AG04450 (cell line): Measurements from ENCODE around the gene CRTC2. TPM values are rescaled to one million over a fixed set of nuclear protein-coding genes. Genes with fewer than 3 reads are reported as not detected.
"Not testable (repeated sequence)": the region's sequence is repeated elsewhere in the genome, so short reads cannot be mapped to it uniquely, and the experiment has no call there.

Experiments
- CTCF ChIA-PET: fragments of 300-600, 350-600 bp; formaldehyde crosslinking; extraction: SDS; loops from one replicate; lab custom pipeline; 2022; ENCODE audit warnings: antibody characterized with exemption, inconsistent platforms; lab: Charles Lee
- POLR2A ChIA-PET: fragments of 350-600 bp; formaldehyde crosslinking; extraction: SDS; loops from one replicate; lab custom pipeline; 2021; ENCODE audit warnings: antibody characterized with exemption, inconsistent platforms; lab: Yijun Ruan, JAX
- DNase-seq: peaks from one replicate; pipeline ENCODE4 v3.0.0-alpha.2; 2011; ENCODE audit warnings: low read depth, low spot score
- H3K27ac ChIP-seq: one replicate; pipeline ENCODE4 v1.5.1; 2012; ENCODE audit warnings: low read depth, low read length, control low read depth
- H3K27me3 ChIP-seq: one replicate; pipeline ENCODE4 v1.6.0; 2012; ENCODE audit warnings: low read length; ENCODE audit not compliant: control insufficient read depth, insufficient read depth
- H3K4me3 ChIP-seq: 2 replicates; pipeline ENCODE4 v1.5.1; 2011; ENCODE audit warnings: mild to moderate bottlenecking, low read depth, low read length, control low read depth
- H3K9me3 ChIP-seq: 2 replicates; pipeline ENCODE4 v1.5.1; 2012; ENCODE audit warnings: low read length; ENCODE audit not compliant: control insufficient read depth, insufficient read depth
- CTCF ChIP-seq: IDR thresholded peaks from 2 replicates; pipeline ENCODE4 v1.5.1; 2011; ENCODE audit warnings: low read depth, low read length, control low read depth, inconsistent platforms
- polyA plus RNA-seq: library from polyadenylated mRNA; depleted of rRNA; stranded (reverse); fragments of >200 nt; gene quantifications from 2 replicates; pipeline ENCODE4 v1.2.3, GENCODE V29; 2011

CRTC2 gene
- polyA plus RNA-seq, 1 experiment = 12.7 TPM

GRCh38 chr1:153916297-153916696 is 42.1 kb downstream of the CRTC2 start:
- no peak for TF ChIP-seq CTCF
- CTCF ChIA-PET = interaction anchor here (0.7 to 1.4 kb wide), 2 partner anchors 71 to 95 kb away, joined by 3 to 4 read pairs; no protein-coding TSS in a partner anchor
- H3K27ac ChIP-seq = no peak overlapping the region
- POLR2A ChIA-PET = interaction anchor here (0.5 to 0.7 kb wide), 4 partner anchors 13 to 89 kb away, joined by 3 to 5 read pairs (median 4); no protein-coding TSS in a partner anchor
- H3K9me3 ChIP-seq = no peaks in the 10 kb centered on the region
- DNase-seq = no peak
- H3K4me3 ChIP-seq = no peak overlapping the region
- H3K27me3 ChIP-seq = no peaks in the 10 kb centered on the region

- CTCF ChIA-PET = no interaction called here
- no peak for TF ChIP-seq CTCF
- no peak for DNase-seq
- POLR2A ChIA-PET = no interaction called here
- H3K27me3 ChIP-seq = no peaks in the 10 kb centered on the region
- no peaks in the 10 kb centered on the region for H3K9me3 ChIP-seq
- no peak overlapping the region for H3K4me3 ChIP-seq
- H3K27ac ChIP-seq = no peak overlapping the region
Measured at GRCh38 chr1:153912349-153912748, 46.1 kb downstream of the CRTC2 start.

GRCh38 chr1:153910560-153910959 is 47.9 kb downstream of the CRTC2 start:
- POLR2A ChIA-PET, H3K27ac ChIP-seq, H3K4me3 ChIP-seq, DNase-seq, H3K9me3 ChIP-seq, H3K27me3 ChIP-seq: not testable (repeated sequence)
- CTCF ChIA-PET = interaction anchor here (1.2 kb wide), 1 partner anchor 12 kb away, joined by 3 read pairs; no protein-coding TSS in a partner anchor

GRCh38 chr1:153908071-153908470 is 50.3 kb downstream of the CRTC2 start:
- H3K9me3 ChIP-seq = no peaks in the 10 kb centered on the region
- no peaks in the 10 kb centered on the region for H3K27me3 ChIP-seq
- H3K27ac ChIP-seq = no peak overlapping the region
- DNase-seq = no peak
- no peak overlapping the region for H3K4me3 ChIP-seq
- no peak for TF ChIP-seq CTCF
- POLR2A ChIA-PET = no interaction called here
- CTCF ChIA-PET = interaction anchor here (1.2 kb wide), 1 partner anchor 38 kb away, joined by 3 read pairs; the partner anchor contains the start of gene DENND4B

GRCh38 chr1:153907134-153907533 is 51.3 kb downstream of the CRTC2 start:
- ChIA-PET CTCF (no interaction called here), POLR2A (no interaction called here)
- no peak for DNase-seq
- no peak overlapping the region for H3K27ac ChIP-seq
- no peaks in the 10 kb centered on the region for H3K9me3 ChIP-seq
- no peaks in the 10 kb centered on the region for H3K27me3 ChIP-seq
- H3K4me3 ChIP-seq = no peak overlapping the region
- TF ChIP-seq CTCF = no peak
